HG02870 (cell line): Measurements from ENCODE around the gene ALOXE3.

Experiments used
- ATAC-seq: cut with Tn5 transposase; IDR thresholded peaks from one replicate; pipeline ENCODE4 v1.9.1; 2021; ENCODE audit warnings: mild to moderate bottlenecking, moderate library complexity; ENCODE audit not compliant: unreplicated experiment

Gene ALOXE3

GRCh38 chr17:8055851-8056231 is 62.5 kb downstream of the ALOXE3 start:
- no peak for ATAC-seq

DNA sequence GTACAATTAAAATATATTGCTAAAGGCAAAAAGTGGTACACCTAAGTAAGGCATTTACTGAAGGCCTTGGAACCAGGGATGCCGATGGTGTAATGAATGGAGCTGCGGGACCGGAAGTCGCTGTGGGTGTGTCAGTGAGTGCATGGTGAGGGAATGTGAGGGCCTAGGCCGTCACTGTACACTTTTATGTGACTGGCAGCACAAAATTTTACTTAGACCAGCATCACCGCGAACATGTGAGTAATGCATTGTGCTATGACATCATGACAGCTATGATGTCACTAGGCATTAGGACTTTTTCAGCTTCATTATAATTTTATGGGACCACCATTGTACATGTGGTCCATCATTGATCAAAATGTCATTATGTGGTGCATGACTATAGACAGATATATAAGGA is 64.7 kb downstream of the ALOXE3 start:
- no peak for ATAC-seq

DNA sequence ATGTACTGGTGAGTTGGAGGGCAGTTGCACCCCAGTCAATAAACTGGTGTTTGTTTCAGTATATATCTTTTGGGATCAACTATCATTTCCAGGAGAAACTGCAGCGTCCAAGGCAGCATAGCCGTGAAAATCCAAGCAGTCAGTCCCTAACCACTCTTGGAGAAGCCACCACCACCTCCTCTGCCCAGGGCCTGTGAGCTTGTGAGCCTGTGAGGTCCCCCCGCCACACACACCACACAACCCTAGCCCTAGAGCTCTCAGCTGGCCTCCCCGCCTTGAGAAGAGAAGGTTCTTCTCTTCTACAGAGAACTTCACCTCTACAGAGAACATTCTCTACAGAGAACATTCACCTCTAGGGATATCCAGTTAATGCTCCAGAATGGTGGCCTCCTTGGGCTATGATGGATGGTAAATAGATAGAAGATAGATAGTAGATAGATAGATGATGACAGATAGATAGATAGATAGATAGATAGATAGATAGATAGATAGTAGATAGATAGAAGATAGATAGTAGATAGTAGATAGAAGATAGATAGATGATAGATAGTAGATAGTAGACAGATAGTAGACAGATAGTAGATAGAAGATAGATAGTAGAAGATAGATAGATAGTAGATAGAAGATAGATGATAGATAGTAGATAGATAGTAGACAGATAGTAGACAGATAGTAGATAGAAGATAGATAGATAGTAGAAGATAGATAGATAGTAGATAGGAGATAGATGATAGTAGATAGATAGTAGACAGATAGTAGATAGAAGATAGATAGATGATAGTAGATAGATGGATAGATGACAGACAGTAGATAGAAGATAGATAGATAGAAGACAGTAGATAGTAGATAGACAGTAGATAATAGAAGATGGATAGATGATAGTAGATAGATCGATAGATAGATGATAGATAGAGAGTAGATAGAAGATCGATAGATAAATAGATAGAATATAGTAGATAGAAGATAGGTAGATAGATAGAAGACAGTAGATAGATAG is 65.8 kb downstream of the ALOXE3 start:
- no peak for ATAC-seq

- no peak for ATAC-seq
Observed at GRCh38 chr17:8051831-8052230, 66.5 kb downstream of the ALOXE3 start.

DNA sequence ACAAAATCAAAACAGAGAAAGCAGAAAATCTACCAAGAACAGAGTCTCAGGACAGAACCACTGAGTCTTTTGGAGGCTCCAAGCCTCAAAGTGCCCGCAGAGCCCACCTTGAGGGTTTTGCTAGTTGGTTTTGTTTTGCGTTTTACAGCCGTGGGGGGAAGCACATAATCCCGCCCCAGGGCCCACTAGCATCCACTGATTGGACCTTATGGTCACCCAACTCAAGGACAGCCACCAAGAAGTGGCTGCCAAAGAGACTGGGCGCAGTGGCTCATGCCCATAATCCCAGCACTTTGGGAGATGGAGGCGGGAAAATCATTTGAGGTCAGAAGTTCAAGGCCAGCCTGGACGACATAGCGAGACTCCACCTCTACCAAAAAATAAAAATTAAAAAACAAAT is 69.6 kb downstream of the ALOXE3 start:
- ATAC-seq: no peak

DNA sequence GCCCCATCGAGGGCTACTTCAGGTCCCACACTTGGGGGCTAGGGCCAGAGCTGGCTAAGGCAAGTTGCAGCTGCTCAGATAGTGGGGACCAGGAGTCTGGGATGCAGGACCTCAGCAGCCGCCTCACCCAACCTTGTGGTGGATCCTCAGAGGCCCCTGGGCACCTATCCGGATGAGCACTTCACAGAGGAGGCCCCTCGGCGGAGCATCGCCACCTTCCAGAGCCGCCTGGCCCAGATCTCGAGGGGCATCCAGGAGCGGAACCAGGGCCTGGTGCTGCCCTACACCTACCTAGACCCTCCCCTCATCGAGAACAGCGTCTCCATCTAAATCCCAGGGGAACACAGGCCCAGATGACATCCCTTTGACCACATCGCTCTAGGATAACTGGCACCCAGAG is 70.1 kb downstream of the ALOXE3 start:
- no peak for ATAC-seq

DNA sequence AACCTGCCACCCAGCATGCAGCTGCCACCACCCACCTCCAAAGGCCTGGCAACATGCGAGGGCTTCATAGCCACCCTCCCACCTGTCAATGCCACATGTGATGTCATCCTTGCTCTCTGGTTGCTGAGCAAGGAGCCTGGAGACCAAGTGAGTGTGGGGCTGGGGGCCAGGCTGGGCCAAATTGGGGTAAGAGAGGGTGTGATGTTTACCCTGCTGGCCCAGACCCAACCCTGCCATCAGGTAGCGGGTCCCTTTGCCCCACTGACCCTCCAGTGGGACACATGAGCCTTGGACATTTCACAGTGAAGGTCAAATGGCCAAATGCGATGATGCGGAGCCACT is 70.6 kb downstream of the ALOXE3 start:
- no peak for ATAC-seq

DNA sequence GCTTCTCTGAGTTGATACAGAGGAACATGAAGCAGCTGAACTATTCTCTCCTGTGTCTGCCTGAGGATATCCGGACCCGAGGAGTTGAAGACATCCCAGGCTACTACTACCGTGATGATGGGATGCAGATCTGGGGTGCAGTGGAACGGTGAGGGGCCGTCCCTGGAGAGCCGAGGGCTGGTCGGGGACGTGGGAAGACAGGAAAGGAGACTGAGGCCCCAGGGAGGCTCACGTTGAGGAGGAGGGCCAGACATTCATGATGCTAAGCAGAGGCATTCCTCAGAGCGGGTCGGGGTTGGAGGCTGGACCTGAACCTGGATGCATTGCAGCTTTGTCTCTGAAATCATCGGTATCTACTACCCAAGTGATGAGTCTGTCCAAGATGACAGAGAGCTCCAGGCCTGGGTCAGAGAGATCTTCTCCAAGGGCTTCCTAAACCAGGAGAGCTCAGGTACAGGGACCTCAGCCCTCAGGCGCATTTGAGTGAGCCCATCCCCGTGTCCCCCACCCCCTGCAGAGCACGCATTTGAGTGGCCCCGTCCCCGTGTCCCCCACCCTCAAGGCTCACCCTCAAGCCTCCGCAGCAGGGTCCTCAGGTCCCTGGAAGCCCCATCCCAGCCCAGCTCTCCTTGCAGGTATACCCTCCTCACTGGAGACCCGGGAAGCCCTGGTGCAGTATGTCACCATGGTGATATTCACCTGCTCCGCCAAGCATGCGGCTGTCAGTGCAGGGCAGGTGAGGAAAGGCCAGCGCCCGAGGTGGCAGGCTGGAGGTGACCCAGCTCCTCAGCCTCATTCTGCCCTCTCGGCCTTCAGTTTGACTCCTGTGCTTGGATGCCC is 71.2 kb downstream of the ALOXE3 start:
- no peak for ATAC-seq

DNA sequence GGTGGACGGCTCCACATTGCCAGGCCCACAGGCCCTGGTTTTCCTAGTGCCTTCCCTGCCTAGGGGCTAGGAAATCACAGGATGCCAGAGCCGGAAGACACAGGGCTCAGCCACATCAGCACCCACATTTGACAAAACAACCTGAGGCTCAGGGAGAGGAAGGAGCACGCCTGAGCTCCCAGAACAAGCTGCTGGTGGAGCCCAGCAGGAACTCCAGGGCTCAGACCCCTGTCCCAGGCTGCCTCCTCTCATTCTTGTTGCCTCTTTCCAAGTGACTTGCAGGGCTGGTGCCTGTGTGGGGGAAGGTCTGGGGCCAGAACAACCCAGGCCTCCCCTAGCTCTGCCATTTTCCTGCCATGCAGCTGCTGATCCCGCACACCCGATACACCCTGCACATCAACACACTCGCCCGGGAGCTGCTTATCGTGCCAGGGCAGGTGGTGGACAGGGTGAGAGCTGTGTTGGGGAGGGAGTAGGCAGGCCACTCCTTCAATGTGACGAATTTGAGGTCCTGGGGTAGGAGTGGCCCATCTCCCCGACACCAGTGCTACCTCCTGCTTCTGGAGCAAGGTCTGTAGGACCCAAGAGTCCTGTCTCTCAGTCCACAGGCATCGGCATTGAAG is 71.9 kb downstream of the ALOXE3 start:
- ATAC-seq: no peak
